Liver (tissue), 9 donors: Measurements from ENCODE around the gene POFUT1. TPM values are rescaled to one million over a fixed set of nuclear protein-coding genes. Genes with fewer than 3 reads are reported as not detected.

Source experiments
- DNase-seq: peaks from one replicate; pipeline ENCODE4 v3.0.0-alpha.2; 2017; ENCODE audit warnings: low spot score
- H3K27ac ChIP-seq, 2 donors: one replicate each; pipeline ENCODE4 v1.7.0; 2013; ENCODE audit warnings: inconsistent platforms in 2 of 2, low read length in 2 of 2, control low read depth in 1 of 2, low read depth in 1 of 2, mild to moderate bottlenecking in 1 of 2
- H3K27me3 ChIP-seq, 4 donors: one replicate each; pipeline versions ENCODE4 v1.6.1 to v1.7.0; 2013; ENCODE audit warnings: low read length in 3 of 4, inconsistent platforms in 1 of 4, mild to moderate bottlenecking in 1 of 4, moderate library complexity in 1 of 4; ENCODE audit not compliant: control insufficient read depth in 4 of 4, insufficient read depth in 4 of 4
- H3K36me3 ChIP-seq, 4 donors: one replicate each; pipeline versions ENCODE4 v1.6.1 to v1.7.0; 2013; ENCODE audit warnings: low read length in 3 of 4, mild to moderate bottlenecking in 3 of 4, low read depth in 1 of 4, moderate library complexity in 1 of 4; ENCODE audit not compliant: control insufficient read depth in 4 of 4, insufficient read depth in 3 of 4
- H3K4me1 ChIP-seq, 4 donors: one replicate each; pipeline versions ENCODE4 v1.6.1 to v1.7.0; 2013; ENCODE audit warnings: low read length in 3 of 4, mild to moderate bottlenecking in 3 of 4, moderate library complexity in 1 of 4; ENCODE audit not compliant: control insufficient read depth in 4 of 4, insufficient read depth in 4 of 4
- H3K4me3 ChIP-seq, 3 donors: one replicate each; pipeline versions ENCODE4 v1.6.1 to v1.7.0; 2013; ENCODE audit warnings: low read length in 3 of 3, control low read depth in 1 of 3, low read depth in 1 of 3, mild to moderate bottlenecking in 1 of 3
- H3K9ac ChIP-seq, 2 donors: one replicate each; pipeline ENCODE4 v1.7.0; 2013; ENCODE audit warnings: low read length in 2 of 2, mild to moderate bottlenecking in 2 of 2, moderate library complexity in 2 of 2, control low read depth in 1 of 2, low read depth in 1 of 2
- H3K9me3 ChIP-seq, 4 donors: one replicate each; pipeline versions ENCODE4 v1.6.1 to v1.7.0; 2013; ENCODE audit warnings: low read length in 3 of 4; ENCODE audit not compliant: control insufficient read depth in 4 of 4
- ATF3 ChIP-seq: IDR thresholded peaks from 2 replicates; pipeline ENCODE4 v1.6.1; 2016; ENCODE audit warnings: antibody characterized with exemption
- CTCF ChIP-seq: fragments of 150-350 bp; IDR thresholded peaks from 2 replicates; pipeline ENCODE4 v1.5.1; 2017; ENCODE audit warnings: improper control_type of control experiment, low read depth, low read length; ENCODE audit not compliant: missing input control
- EGR1 ChIP-seq, 2 donors: IDR thresholded peaks; 2 replicates each; pipeline ENCODE4 v1.6.1; 2016 to 2018; ENCODE audit warnings: antibody characterized with exemption in 2 of 2, low read depth in 2 of 2
- FOXA1 ChIP-seq: IDR thresholded peaks from 2 replicates; pipeline ENCODE4 v1.6.1; 2016; ENCODE audit warnings: antibody characterized with exemption
- GABPA ChIP-seq, 2 donors: IDR thresholded peaks in 1 of 2; conservative IDR thresholded peaks in 1 of 2; 2 replicates each; pipeline ENCODE4 v1.6.1; 2016; ENCODE audit warnings: antibody characterized with exemption in 2 of 2, mild to moderate bottlenecking in 1 of 2, moderate library complexity in 1 of 2
- HNF4A ChIP-seq, 2 donors: conservative IDR thresholded peaks; 2 replicates each; pipeline ENCODE4 v1.6.1; 2016; ENCODE audit warnings: antibody characterized with exemption in 2 of 2, mild to moderate bottlenecking in 2 of 2
- JUND ChIP-seq, 2 donors: IDR thresholded peaks; 2 replicates each; pipeline ENCODE4 v1.6.1; 2016; ENCODE audit warnings: antibody characterized with exemption in 2 of 2
- MAX ChIP-seq: IDR thresholded peaks from 2 replicates; pipeline ENCODE4 v1.6.1; 2016; ENCODE audit warnings: antibody characterized with exemption
- NR2F2 ChIP-seq: IDR thresholded peaks from 2 replicates; pipeline ENCODE4 v1.6.1; 2016; ENCODE audit warnings: antibody characterized with exemption
- RAD21 ChIP-seq, 2 donors: IDR thresholded peaks; 2 replicates each; pipeline ENCODE4 v1.6.1; 2016; ENCODE audit warnings: antibody characterized with exemption in 2 of 2, mild to moderate bottlenecking in 2 of 2
- REST ChIP-seq: IDR thresholded peaks from 2 replicates; pipeline ENCODE4 v1.6.1; 2016; ENCODE audit warnings: antibody characterized with exemption, mild to moderate bottlenecking
- RXRA ChIP-seq, 2 donors: IDR thresholded peaks; 2 replicates each; pipeline ENCODE4 v1.6.1; 2017 to 2018; ENCODE audit warnings: antibody characterized with exemption in 2 of 2, mild to moderate bottlenecking in 1 of 2
- SP1 ChIP-seq: IDR thresholded peaks from 2 replicates; pipeline ENCODE4 v1.6.1; 2018; ENCODE audit warnings: antibody characterized with exemption, mild to moderate bottlenecking
- YY1 ChIP-seq: IDR thresholded peaks from 2 replicates; pipeline ENCODE4 v1.6.1; 2016; ENCODE audit warnings: antibody characterized with exemption, mild to moderate bottlenecking
- ZBTB33 ChIP-seq: IDR thresholded peaks from 2 replicates; pipeline ENCODE4 v1.6.1; 2016; ENCODE audit warnings: antibody characterized with exemption
- WGBS: extraction: QIAGEN DNeasy Blood & Tissue Kit; methylation state at CpG from one replicate; pipeline ENCODE4 v1.1.7; 2013; 5-methylcytosine and 5-hydroxymethylcytosine counted together
- polyA plus RNA-seq, 2 donors: library from polyadenylated mRNA; stranded (reverse) in 1 of 2; unstranded in 1 of 2; fragments of 200-250 nt in 1 of 2; fragments of >200 nt in 1 of 2; fragmentation: Nextera tagmentation in 1 of 2; extraction: Ambion mirVana in 1 of 2; gene quantifications; one replicate each; pipeline versions ENCODE4 v1.2.1 to v1.2.3, GENCODE V29; 2013 to 2015
- total RNA-seq, 2 donors: library from RNA; depleted of rRNA; stranded (reverse); fragments of >200 nt; gene quantifications; one replicate each; pipeline ENCODE4 v1.2.3, GENCODE V29; 2014
- donor health status: healthy.
- donor health status: healthy.
- donor health status: healthy.
- donor health status: healthy.
- donor health status: healthy.

POFUT1 gene
- total and polyA plus RNA-seq, 4 donors = 14.6 to 43.3 (median 24.8) TPM

- Histone ChIP-seq H3K4me1 (peaks cover 9 to 30% (median 21%) of the 10 kb centered on the region in 4 donors), H3K9me3 (no peaks in the 10 kb centered on the region), H3K27me3 (no peaks in the 10 kb centered on the region), H3K27ac (peak overlapping the region; percentile 61 to 66), H3K36me3 (no peaks in the 10 kb centered on the region), H3K9ac (peak overlapping the region; percentile 74 to 81), H3K4me3 (peak overlapping the region; percentile 90 to 97 (median 91))
- 44% methylated on average over 4 of the region's 4 CpGs for WGBS
- TF ChIP-seq RAD21 (IDR thresholded peaks at IDR 0.05) (no peak), JUND (IDR thresholded peaks at IDR 0.05) (no peak), EGR1 (IDR thresholded peaks at IDR 0.05; ENCODE audit: low read depth in 2 of 2) (no peak), NR2F2 (no peak)
- no peak for DNase-seq
These were observed 70.5 kb downstream of the POFUT1 start for GRCh38 chr20:32278199-32278643.

- DNase-seq = no peak
- Histone ChIP-seq H3K9me3 (no peaks in the 10 kb centered on the region), H3K27ac (no peak overlapping the region), H3K4me1 (peaks cover 9 to 37% (median 32%) of the 10 kb centered on the region in 4 donors), H3K27me3 (no peaks in the 10 kb centered on the region), H3K9ac (no peak overlapping the region), H3K4me3 (no peak overlapping the region), H3K36me3 (no peaks in the 10 kb centered on the region)
- TF ChIP-seq MAX (no peak), HNF4A (conservative IDR thresholded peaks at IDR 0.05) (no peak), RXRA (IDR thresholded peaks at IDR 0.05) (no peak), ATF3 (no peak), YY1 (no peak), GABPA (IDR thresholded peaks at IDR 0.05 in 1 of 2, conservative IDR thresholded peaks at IDR 0.05 in 1 of 2) (no peak), RAD21 (IDR thresholded peaks at IDR 0.05) (no peak), ZBTB33 (no peak), EGR1 (IDR thresholded peaks at IDR 0.05; ENCODE audit: low read depth in 2 of 2) (no peak), FOXA1 (no peak), SP1 (no peak), REST (no peak), CTCF (no peak), NR2F2 (no peak), JUND (IDR thresholded peaks at IDR 0.05) (no peak)
- WGBS = 94% methylated on average over 4 of the region's 4 CpGs
These were observed 74.0 kb downstream of the POFUT1 start for GRCh38 chr20:32281711-32282110.
